Stimulated activated CD4-positive, alpha-beta T cell treated with anti-CD3 and anti-CD28 coated beads, Interleukin-4, amount 100 ng/mL, for 24 hours (primary cell): ENCODE results near the gene NPBWR2.

ENCODE experiments used
- DNase-seq: peaks from one replicate; pipeline ENCODE4 v3.0.0-alpha.2; 2020

NPBWR2 gene

GRCh38 chr20:64116541-64117431 lies 9.4 kb upstream of the NPBWR2 start:
- DNase-seq, result no peak

DNA sequence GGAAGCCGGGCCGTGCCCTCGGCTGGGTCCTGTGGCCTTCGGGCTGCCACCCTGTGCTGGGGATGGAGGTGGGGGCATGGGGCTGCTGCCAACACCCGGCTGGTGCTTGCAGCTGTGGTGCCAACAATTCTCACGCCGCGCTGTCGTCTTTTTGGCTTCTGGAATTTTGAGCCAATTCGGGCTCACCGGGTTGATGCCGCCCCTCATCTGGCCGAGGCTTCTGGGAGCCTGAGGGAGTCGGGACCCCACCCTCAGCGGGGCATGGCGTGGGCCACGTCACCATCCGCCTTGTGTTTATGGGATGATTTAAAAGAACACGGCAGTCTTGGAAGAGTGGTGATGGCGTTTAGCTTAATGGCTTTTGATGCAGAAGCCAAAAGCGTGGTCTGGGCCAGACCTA lies 8.7 kb upstream of the NPBWR2 start:
- DNase-seq, result no peak

- DNase-seq, result no peak
These were observed 8.0 kb upstream of the NPBWR2 start for GRCh38 chr20:64115171-64115911.

DNA sequence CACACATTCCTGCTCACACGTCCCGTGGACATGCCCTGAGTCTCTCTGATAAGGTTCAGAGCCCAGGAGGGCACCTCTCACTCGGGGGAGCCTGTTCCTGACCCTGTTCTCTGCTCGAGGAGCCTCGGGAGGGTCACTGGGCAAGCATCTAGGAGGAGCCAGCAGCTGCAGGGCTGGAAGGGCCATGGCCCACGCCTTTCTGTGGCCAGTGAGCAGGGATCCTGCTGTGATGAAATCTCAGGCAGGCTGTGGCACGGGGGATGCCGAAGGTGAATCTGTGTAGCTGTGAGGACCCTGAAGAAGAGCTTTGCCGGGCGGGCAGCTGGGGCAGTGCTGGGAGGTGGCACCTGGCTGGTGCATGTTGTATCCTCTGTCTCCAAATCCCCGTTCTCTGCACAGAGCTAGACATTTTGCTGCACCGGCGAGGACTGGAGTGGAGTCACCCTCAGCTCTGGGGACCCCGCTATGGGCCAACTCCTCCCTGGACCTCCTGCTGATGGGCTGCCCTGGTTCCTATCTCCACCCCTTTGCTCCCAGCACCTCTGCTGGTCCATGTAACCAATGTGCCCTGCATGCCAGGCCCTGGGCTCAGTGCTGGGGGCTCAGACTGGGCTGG lies 7.1 kb upstream of the NPBWR2 start:
- no peak for DNase-seq

DNA sequence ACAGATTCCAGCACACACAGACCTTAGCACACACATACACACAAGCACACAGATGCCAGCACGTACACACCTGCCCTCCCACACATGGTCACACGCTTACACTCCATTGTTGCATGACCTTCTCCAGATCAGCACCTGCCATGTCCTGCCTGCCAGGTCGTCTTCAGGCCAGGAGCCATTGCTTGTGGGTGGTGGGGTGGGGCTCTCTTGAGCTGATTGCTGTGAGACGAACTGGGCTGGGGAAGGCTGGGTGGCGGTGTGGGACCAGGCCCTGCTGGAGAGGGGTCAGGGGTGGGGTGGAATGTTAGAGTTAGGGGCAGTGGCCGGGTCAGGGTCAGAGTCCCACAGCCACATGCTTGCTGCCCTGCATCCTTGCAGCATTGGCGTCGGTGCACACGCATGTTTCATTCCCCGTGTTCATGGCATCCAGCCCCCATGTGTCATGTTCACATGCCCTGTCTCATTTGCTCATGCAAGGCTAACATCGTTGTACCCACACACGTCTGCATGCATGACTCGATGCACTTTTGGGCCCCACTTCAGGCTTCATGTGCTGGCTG lies 6.5 kb upstream of the NPBWR2 start:
- no peak for DNase-seq

DNA sequence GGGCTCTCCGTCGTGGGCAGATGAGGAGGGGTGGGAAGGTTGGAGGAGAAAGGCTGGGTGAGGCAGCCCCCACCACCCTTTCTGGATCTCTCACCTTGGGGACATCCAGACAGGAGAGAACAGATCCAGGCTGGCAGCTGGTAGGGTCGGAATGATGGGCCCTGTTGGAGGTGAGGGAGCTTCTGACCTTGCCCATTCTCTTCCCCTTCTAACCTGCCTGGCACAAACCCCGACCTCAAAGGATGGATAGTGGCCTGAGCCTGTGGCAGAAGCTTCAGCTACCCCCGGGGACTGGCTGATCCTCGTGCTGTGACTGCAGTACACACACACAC lies 6.0 kb upstream of the NPBWR2 start:
- no peak for DNase-seq

DNA sequence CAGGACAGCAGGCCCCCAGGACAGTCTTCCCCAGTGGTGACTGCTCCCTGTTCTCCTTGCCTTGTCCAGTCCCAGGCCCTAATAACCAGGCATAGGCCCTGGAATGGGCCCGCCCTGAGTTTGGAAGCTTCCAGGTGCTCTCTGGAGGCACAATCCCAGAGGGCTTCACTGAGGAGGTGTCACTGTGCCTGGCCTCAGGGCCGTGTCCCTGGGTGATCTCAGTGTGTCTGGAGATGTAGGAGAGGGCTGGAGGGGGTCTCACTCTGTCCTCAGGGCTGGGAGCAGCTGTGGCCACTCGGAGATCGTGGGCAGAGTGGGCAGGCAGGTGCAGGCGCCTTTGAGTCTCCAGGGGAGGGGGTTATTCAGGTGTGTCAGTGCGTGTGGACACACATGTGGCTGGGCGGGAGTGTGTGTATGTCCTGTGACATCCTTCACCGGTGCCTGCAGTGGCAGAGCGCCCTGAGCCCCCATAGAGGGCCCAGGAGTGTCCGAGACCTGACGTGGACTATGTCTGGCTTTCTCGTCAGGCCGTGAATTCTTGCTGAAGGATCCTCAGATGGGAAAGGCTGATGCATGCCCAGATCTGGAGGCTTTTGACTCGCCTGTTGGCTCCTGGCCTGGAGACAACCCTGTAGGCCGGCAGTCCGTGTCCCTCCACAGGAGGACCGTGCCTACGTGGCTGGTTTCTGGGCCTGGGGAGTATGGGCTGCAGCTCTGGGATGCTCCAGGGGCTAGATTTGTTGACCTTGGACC lies 5.5 kb upstream of the NPBWR2 start:
- no peak for DNase-seq

DNA sequence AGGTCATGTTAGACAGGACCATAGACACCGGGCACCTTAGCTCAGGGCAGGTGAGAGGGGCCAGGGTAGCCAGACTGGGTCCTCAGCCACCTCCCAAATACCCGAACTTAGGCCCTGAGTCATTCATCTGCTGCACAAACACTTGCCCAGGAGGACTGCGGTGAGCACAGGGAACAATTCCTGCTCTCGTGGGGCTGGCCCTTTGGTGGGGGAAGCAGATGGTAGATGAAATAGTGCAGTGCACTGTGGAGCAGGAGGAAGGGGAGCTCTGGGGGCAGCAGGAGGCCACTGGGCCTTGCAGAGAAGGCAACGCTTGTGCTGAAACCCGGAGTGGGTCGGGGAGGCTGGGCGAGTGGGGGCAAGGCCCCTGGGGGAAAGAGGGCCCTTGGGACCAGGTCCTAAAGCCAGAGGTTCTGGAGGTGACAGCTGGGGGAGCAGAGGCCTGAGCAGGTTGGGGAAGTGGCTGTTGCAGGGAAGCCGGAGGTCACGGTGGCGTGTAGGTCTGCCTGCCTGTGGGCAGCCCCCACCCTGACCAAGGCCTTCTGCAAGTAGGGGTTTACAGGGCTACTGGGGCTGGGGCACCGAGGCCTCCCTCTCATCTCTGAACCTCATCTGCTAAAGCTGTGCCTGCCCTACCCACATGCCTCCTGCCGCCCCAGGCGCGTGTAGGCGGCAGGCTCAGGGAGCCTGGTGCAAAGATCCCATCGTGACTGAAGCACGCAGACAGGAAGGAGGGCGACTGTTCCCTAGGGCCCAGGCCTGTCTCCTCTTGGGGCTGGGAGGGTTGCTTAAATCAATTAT lies 4.7 kb upstream of the NPBWR2 start:
- DNase-seq, result no peak

GRCh38 chr20:64110411-64111068 lies 3.2 kb upstream of the NPBWR2 start:
- DNase-seq, result no peak

- no peak for DNase-seq
These were observed 2.5 kb upstream of the NPBWR2 start for GRCh38 chr20:64109831-64110391.

GRCh38 chr20:64108731-64109681 lies 1.6 kb upstream of the NPBWR2 start:
- DNase-seq, result peak; percentile 1

DNA sequence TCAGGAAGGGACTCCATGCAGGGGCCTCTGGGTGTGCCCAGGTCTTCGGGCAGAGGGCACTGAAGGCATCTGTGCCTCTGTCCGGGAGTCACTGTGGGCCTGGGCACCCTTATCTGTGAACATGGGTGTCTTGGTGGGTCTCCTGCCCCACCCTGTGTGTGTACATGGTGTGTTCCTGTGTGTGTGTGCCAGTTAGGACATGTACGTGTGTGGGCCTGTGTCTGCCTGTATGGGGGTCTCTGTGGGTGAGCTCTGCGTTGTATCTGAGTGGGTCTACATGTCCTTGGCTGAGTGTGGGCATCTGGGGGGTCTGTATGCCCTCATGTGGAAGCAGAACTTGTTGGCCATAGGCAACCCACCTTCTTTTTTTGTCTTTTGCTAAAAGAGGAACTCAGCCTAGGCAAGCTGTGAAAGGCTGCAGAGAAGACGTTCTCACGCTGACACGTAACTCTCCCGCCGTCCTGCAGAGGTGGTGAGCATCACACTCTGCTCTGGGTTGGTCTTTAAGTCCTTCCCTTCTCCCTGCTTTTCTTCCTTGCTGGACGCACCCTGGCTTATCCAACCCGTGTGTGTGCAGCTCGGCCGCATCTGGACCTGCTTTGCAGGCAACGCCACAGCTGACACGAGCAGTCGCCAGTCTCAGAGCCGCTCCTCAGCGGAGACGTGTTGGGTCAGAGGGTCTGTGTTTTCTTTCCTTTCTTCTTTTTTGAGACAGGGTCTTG lies 532 bp upstream of the NPBWR2 start:
- no peak for DNase-seq

DNA sequence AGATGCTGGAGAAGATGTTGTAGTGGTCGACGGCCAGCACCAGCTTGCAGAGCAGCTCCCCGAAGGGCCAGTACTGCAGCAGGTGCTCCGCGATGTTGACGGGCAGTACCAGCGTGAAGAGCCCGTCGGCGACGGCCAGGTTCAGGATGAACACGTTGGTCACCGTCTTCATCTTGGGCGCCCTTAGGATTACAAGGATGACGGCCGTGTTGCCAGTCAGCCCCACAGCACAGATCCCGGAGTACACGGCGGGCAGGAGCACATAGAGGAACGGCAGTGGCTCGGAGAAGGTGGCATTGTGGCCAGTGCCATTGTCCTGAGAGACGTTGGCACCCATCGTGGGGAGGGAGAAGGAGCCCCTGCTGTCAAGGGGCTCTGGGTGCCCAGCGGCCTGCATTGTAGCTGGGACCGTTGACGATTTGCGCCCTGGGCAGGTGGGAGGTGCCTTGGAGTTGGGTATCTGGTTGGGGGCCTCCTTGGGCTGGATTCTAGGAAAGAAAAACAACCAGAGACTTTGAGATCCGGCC lies 867 bp downstream of the NPBWR2 start:
- no peak for DNase-seq

DNA sequence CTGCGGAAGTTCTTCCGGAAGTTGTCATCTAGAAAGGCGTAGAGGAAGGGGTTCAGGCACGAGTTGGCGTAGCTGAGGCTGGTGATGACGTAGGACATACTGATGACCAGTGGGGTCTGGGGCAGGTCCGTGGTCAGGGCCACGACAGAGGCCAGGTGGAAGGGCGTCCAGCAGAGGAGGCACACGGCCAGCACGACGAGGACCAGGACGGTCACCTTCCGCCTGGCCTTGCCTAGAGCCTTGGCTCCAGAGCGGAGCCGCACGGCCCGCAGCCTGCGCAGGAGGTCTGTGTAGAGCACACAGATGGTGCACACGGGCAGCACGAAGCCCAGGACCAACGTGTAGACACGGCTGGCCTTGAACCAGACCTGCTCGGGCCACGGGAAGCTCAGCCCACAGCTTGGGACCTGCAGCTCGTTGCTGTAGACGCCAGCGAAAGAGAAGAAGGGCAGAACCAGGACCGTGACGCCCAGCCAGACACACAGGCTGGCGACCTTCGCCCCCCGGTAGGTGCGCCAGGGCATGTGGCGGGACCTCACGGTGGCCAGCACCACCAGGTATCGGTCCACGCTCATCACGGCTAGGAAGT lies 1.4 kb downstream of the NPBWR2 start:
- DNase-seq, result no peak

- no peak for DNase-seq
These were observed 2.5 kb downstream of the NPBWR2 start for GRCh38 chr20:64104667-64105451.

- peak; percentile 1 for DNase-seq
These were observed 3.3 kb downstream of the NPBWR2 start for GRCh38 chr20:64103871-64104666.
